NB4 (cell line): ENCODE data around the gene RBBP8NL.

ENCODE experiments used
- DNase-seq: peaks from one replicate; pipeline ENCODE4 v3.0.0; 2010; ENCODE audit warnings: low read depth
- H3K4me3 ChIP-seq: one replicate; pipeline ENCODE4 v1.5.1; 2011; ENCODE audit warnings: mild to moderate bottlenecking, low read depth, low read length, moderate library complexity
- CTCF ChIP-seq: IDR thresholded peaks from one replicate; pipeline ENCODE4 v1.5.1; 2012; ENCODE audit warnings: low read depth, low read length
- MAX ChIP-seq: IDR thresholded peaks from 2 replicates; pipeline ENCODE4 v1.6.1; 2011; ENCODE audit warnings: low read depth, low read length
- MYC ChIP-seq: IDR thresholded peaks from 2 replicates; pipeline ENCODE4 v1.6.1; 2011; ENCODE audit warnings: low read depth, low read length
- POLR2A ChIP-seq: IDR thresholded peaks from 2 replicates; pipeline ENCODE4 v1.6.1; 2011; ENCODE audit warnings: mild to moderate bottlenecking; ENCODE audit not compliant: insufficient read length; ENCODE audit errors: extremely low read depth

The RBBP8NL gene

GRCh38 chr20:62466806-62467537, 39.6 kb upstream of the RBBP8NL start:
- no peak for DNase-seq
- TF ChIP-seq MAX (no peak), POLR2A (no peak), MYC (no peak), CTCF (no peak)
- no peak overlapping the region for H3K4me3 ChIP-seq

GRCh38 chr20:62466072-62466760, 38.9 kb upstream of the RBBP8NL start:
- H3K4me3 ChIP-seq, result no peak overlapping the region
- no peak for DNase-seq
- TF ChIP-seq MYC (no peak), CTCF (no peak), POLR2A (no peak), MAX (no peak)

- TF ChIP-seq CTCF (no peak), MYC (no peak), MAX (no peak), POLR2A (no peak)
- no peak overlapping the region for H3K4me3 ChIP-seq
- no peak for DNase-seq
Observed at GRCh38 chr20:62464990-62465389, 37.7 kb upstream of the RBBP8NL start.

- no peak for TF ChIP-seq MYC
- TF ChIP-seq MAX, result no peak
- TF ChIP-seq CTCF, result no peak
- no peak for TF ChIP-seq POLR2A
- DNase-seq, result no peak
- no peak overlapping the region for H3K4me3 ChIP-seq
Observed at GRCh38 chr20:62464425-62464770, 37.1 kb upstream of the RBBP8NL start.

GRCh38 chr20:62463651-62464424, 36.5 kb upstream of the RBBP8NL start:
- DNase-seq, result no peak
- no peak overlapping the region for H3K4me3 ChIP-seq
- no peak for TF ChIP-seq MYC
- TF ChIP-seq POLR2A, result no peak
- TF ChIP-seq MAX, result no peak
- TF ChIP-seq CTCF, result no peak
